Stimulated activated CD4-positive, alpha-beta T cell treated with anti-CD3 and anti-CD28 coated beads, Interleukin-1b, Interleukin-23, amount 100 ng/mL, for 24 hours (primary cell): Measurements from ENCODE around the gene PTPRG.

ENCODE experiments used
- DNase-seq, 4 experiments: peaks; one replicate each; pipeline ENCODE4 v3.0.0-alpha.2; 2020; ENCODE audit warnings: low read depth in 4 of 4, low spot score in 1 of 4

The PTPRG gene

DNA sequence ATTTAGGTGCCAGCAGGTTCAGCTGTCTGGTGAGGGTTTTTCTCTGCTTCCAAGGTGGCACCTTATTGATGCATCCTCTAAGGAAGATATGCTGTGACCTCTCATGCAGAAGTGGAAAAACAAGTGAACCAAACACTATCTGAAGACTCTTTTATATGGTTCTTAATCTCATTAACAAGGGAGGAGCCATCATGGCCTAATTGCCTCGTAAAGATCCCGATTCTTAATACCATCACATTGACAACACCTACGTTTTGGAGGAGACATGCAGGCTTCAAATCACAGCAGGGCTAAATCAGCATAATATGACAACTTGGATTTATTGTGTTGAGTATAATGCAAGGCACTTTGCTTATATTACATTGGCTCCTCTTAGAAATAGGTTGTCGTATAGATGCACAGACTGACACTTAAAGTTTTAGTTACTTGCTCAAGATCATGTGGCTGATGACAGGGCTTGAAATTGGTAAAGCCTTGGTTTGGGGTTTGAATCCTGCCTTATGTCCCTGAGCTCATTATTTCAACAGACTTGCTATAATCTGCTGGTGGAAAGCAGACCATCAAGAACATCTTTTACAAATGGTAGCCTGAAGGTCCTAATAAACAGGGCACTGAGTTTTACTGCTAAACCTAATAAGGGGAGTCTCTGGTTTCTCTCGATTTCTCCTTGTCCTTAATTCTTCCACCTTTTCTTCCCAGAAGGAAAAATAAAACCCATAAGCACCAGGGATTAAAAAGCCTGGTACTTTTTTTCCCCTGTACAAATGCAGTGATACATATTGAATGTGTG lies 88.2 kb downstream of the PTPRG start:
- DNase-seq, result no peak

DNA sequence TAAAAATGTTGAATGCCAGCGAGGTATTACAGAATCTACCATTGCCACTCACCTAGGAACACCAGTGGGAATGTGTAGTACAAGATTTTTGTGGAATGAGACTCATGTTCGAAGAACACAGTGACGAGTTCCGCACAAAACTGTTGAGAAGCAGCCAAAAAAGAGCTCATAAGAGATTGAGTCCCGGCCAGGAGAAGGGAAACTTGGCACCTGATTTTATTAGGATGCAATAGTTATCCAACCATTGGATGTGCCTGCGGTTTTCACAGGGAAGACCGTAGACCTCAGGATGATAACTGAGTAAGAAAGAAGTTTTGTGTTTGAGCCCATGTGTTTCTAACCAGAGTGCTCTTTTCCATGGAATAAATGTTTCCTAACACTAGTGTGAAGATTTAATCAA lies 88.9 kb downstream of the PTPRG start:
- no peak for DNase-seq

DNA sequence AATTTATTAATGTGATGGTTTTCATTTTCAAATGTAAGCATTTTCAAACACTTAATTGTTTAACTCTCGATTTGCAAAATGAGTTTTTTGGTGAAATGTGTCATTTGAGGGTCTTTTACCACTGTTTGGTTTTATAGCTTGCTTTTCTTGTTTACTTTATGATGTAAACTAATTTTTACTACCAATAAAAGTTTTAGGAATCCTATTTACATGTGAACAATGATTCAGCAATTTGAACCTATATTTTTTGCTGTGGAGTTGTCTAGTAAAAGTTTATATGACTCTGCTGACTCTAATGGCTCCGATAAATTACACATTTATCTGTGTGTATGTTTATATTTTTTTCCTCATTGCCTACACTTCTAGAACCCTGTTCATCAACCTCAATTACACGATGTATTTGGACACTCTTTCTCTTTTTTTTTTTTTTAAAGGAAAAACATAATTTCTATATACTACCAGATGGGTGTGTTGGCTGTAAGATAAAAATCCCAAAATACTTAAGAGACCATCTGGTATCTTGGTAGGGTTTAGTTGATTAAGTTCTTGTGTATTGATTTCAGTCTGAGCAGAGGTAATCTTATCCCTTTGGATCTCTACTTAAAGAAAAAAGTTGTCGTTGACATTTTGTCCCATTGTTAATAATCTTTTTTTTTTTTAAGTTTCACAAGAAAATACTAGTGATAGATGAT lies 89.5 kb downstream of the PTPRG start:
- DNase-seq, result no peak

DNA sequence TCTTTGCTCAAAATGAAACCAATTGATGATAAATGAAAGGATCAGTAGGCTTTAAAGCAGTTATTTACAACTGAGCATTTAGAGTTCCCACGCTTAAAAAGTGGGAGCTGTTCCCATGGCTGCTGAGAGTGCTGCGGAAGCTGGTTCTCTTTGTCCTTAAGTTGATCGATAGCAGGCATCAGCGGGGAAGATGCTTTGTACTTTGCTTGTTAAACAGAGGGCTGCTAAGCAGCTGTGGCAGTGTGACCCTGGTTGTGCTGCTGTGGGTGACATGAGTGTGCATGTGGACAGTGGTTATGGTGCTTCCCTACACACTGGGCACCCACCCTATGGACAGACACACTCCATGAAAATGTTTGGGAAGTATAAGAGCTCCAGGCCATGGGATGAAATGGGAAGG lies 96.3 kb downstream of the PTPRG start:
- DNase-seq, result no peak

DNA sequence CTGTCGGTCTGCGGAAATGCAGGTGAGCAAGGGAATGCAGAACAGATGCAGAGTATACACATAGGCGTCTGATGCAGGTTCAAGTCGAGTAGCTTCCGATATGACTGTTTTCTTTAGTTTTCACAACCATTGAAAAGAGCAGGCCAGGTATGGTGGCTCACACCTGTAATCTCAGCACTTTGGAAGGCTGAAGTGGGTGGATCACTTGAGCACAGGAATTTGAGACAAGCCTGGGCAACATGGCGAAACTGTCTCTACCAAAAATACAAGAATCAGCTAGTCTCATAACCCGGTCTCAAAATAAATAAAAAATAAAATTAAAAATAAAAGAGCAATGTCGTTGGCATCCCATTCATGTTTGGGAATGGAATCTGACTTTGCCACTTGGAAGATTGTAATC lies 101.5 kb downstream of the PTPRG start:
- no peak for DNase-seq

DNA sequence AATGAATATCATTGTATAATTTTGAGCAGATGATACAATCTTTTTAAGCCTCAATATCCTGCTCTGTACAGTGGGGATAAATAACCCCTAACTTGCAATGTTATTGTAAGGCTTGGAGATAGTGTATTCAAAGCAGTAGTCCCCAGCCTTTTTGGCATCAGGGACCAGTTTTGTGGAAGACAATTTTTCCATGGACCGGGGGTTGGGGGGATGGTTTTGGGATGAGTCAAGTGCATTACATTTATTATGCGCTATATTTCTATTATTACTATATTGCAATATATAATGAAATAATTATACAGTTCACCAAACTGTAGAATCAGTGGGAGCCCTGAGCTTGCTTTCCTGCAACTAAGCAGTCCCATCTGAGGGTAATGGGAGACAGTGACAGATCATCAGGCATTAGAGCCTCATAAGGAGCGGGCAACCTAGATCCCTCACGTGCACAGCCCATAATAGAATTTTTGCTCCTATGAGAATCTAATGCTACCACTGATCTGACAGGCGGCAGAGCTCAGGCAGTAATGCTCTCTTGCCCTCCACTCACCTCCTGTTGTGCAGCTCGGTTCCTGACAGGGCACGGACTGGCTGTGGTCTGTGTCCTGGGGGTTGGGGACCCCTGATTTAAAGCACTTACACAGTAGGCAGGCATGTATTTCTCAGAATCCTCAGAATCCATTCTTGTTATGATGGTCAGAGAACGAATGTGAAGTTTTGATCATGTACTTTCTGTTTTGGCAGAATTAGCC lies 102.2 kb downstream of the PTPRG start:
- DNase-seq, result no peak

DNA sequence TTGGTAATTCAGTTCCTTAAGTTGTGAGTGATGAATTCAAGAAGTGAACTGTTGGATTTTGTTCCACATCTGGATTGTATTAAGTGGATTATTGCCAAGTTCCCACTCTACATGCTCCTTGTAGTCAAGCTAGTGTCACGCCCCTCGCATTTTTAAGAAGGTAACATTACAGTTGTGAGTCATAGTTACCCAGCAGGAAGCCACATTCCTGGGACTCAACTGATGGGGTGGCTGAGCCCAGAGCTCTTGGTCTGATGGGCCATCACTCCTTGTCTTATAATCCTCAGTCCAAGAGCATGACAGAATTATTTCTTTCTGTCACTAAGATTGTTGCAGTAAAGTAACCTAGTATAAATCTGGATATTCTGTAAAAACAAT lies 102.7 kb downstream of the PTPRG start:
- DNase-seq, result no peak

DNA sequence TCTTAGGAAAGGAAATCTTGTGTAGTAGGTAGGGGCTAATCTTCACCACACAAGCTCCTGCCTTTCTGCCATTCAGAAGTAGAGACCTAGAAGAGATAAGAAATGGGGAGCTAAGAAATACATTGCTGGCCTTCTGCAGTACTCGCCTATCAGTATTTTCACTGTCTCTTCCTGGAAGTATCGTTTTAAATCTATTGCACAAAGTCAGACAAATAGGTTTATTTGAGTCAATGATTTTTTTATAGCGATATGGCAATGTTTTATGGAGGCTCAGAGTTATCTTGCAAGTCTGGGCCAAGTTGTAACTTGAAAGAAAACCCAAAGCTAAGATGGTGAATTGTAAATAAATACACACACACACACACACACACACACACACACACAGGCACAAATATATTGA lies 103.8 kb downstream of the PTPRG start:
- no peak for DNase-seq

DNA sequence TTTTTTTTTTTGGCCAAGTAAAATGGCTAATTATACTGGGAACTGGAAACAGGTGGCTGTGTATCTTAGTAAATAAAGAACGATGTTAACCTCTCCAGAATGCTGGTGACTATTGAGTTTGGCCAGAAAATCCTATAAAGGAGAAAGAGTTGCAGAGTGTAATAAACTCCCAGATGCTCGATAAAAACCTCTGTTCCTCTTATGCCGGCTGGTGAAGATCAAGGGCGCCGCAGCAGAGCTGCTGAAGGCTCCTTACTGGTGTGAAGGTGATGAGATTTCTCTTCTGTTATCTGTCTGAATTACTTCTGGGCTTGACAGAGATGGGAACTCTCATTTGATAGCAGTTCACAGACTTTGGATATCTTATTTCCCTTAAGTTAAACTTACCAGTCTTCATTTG lies 104.6 kb downstream of the PTPRG start:
- DNase-seq, result no peak

DNA sequence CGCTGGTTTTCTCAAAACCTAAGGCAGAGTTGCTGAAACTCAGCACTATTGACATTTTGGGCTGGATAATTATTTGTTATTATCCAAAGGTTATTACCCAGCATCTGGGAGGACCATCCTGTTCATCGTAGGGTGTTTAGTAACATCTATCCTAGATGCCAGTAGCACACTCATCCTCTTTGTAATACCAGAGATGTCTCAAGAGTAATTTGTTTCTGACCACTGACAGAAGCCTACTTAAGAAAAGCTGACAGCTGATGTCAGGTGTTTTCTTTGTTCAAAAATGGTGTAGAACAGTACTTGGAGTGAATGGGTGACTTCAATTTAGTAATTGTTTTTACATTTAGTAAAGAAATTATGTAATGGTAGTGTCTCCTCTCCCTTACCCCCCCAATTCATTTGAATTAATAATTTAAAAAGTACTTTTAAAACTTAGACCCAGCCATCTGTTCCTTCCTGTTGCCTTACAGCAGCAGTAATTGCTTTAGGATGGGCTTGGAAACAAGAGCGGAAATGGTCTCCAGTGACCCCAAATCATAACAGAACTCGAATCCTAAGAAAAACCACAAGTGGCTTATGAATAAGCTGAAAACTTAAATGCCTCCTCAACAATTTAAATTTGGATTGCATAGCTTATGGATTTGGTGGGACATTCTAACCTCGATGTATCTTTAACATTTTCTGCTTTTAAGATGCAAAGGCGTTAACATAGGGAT lies 105.4 kb downstream of the PTPRG start:
- no peak for DNase-seq

DNA sequence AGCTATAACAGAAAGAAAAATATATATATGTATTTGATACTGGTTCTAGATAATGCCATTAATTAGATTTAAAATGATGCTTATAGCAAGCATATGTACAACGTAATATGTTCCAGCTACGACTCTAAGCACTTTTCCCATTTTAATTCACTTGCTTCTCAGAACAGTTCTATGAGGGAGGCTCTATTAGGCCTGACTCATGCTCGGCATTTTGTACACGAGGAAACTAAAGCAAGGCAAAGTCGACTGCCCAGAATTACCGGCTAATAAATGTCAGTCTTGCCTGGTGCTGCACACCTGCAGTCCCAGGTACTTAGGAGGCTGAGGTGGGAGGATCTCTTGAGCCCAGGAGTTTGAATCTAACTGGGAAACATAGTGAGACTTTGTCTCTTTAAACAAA lies 106.0 kb downstream of the PTPRG start:
- DNase-seq, result no peak

DNA sequence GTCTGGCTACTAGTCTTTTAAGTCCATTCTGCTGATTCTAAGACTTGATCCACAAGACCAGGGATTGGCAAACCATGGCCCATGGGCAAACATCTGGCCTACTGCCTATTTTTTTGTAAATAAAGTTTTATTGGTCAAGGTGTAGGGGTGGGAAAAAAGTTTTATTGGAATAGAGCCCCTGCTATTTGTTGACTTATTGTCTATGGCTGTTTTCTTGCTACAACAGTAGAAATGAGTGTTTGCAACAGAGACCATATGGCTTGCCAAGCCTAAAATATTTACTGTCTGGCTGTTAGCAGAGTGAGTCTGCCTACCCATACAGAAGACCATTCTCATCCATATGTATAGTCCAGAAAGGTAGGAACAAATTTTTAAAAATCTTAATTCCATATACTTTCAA lies 106.4 kb downstream of the PTPRG start:
- DNase-seq, result no peak

DNA sequence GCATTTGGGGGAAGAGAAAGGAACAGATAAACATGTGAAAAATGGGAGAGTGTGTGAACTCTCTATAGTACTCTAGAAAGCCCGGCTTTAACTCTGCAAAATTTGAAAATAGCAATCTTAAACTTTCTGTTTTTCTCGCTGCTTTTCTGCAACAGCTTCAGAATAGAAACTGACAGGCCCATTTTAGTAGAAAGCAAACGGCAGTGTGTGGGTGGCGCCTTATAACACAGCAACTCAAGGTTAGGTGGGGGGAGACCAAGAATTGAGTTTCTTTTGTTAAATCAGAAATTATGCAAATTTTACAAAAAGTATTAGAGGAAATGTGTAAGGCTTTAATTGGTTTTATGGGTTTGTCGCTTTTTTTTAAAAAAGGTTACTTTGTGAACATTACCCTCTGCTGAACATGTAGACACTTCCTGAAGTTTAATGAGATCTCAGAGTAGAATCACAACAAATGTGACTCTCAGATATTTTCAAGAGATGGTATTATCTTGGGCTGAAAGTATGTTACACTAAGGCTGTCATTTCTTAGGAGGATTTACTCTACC lies 107.0 kb downstream of the PTPRG start:
- no peak for DNase-seq

DNA sequence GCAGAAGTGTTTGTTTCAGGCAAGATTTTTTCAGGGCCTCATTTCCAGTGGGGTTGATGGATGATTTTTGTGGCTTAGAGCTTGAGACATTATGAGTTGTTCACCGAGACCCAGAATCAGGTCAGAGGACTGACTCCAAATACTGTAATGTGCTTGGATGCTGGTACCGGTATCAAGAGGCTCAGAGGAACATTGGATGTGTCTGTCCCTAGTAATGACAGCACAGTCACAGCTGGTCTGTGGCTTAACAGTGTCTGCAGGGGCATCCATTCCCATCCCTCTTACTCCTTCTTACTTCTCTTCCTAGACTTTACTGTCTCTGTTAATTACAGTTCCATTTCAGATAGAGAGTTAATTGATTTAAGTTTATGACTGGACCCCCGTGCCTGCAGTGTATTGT lies 107.8 kb downstream of the PTPRG start:
- DNase-seq, result no peak

DNA sequence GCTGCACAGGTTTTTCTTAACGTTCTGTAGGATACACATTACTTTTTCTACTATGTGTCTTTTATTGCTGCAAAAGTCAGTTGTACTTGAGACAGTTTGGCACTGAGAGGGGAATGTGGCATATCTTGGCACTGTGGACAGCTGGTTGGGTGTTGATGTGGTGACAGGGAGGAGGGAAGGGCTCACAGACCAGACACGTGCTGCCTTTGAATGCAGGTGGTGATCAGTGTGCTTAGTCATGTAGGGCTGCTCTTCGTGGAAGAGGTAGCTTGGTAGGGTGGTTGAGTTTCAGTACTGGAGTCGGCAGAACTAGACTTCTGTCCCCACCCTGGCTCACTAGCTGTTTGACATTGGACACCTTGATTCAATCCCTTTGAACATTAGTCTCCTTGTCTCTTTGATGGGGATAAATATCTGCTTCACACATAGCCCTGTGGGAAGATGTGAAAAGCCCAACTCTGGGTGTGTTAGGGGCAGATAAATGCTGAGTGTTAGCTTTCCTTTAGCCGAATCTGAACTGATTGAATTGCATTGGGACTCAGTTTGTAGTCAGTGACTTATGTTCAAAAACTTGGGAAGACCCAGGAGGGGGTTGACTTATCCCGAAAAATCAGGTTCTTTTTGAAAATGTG lies 108.4 kb downstream of the PTPRG start:
- DNase-seq, result no peak

DNA sequence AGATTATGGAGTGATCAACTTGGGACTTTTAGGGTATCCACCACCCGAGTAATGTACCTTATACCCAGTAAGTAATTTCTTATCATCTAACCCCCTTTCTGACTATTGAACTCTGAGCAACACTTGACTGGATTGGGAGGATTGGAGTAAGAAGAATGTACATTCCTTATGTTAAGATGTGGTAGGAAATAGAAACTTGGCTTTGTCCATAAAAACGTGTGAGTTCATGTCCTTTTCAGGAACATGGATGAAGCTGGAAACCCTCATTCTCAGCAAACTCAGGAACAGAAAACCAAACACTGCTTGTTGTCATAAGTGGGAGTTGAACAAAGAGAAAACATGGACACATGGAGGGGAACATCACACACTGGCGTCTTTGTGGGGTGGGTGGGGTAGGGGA lies 112.3 kb downstream of the PTPRG start:
- DNase-seq, result no peak

DNA sequence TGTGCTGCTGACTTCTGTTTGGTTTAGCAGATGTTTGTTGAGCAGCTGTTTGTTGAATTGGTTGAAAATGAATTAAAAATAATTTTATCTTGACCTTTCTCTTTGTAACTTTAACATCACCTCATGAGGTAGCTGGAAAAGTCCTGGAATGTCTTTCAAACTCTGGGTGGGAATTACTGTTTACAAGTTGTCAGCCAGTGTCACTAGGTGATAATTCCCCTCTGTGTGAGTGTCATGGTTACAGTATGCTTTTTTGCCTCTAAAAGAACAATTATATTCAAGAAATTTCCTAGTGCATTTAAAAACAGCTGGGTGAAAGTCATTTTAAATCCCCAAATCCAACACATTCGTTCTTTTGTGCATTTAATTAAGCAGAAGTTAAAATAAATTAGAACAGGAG lies 113.2 kb downstream of the PTPRG start:
- no peak for DNase-seq

DNA sequence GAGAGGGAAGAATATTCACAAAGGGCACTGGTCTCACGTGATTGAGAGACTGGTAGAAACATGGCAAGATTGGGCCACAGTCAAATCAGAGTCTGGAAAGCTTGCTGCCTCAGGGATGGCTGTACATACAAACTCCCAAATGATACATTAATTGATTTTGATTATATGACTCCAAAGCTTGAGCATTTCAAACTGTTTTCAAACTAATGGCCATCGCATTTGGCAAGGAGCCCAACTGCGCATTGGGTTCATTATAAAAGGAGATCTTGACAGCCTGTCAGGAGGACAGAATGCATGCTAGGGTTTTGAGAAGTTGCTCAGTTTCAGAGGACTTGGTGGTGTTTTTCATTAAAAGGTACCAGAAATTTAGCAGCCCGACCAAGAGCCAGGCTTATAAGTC lies 117.7 kb downstream of the PTPRG start:
- DNase-seq, result no peak

DNA sequence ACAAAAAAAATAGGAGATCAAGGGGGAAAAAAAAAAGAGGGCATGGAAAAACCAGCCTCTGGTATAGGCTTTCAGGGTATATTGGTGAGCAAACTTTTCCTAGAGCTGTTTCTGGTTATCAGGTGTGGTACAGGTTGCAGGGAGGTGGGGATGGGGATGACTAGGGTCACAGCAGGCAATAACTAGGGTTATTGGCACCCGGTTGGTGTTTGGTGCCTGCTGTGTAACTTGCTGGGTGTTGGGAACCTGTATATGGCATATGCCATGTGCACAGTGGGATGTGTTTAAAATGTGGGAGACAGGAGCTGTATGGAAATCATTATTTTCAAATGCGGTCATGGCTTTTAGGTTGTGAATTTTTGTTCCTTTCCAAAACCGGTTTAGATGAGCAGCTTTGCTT lies 119.2 kb downstream of the PTPRG start:
- no peak for DNase-seq

DNA sequence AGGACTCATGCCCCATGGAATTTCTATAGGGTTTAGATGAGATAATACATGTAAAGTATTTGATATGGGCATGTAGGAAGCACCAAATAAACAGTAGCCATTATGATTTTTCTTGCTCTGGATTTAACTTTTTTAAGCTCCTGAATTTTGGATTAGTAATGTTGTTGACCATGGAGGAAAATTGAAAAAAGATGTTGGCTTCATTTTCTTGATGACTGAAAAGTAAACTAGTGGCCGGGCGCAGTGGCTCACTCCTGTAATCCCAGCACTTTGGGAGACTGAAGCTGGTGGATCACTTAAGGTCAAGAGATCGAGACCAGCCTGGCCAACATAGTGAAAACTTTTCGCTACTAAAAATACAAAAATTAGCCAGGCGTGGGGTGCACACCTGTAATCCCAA lies 120.3 kb downstream of the PTPRG start:
- no peak for DNase-seq
